MM.1S (cell line): Measurements from ENCODE around the gene ARHGAP30.

Source experiments
- DNase-seq: peaks from one replicate; pipeline ENCODE4 v3.0.0-alpha.2; 2015
- H2AFZ ChIP-seq: fragments of 300-600 bp; sonication (generic); 2 replicates; pipeline ENCODE4 v1.6.0; 2016; ENCODE audit warnings: antibody characterized with exemption, low read length
- H3F3A ChIP-seq: fragments of 300-600 bp; sonication (generic); 2 replicates; pipeline ENCODE4 v1.6.1; 2016; ENCODE audit warnings: mild to moderate bottlenecking, antibody characterized with exemption, low read length, moderate library complexity, mixed read lengths; ENCODE audit not compliant: insufficient read depth
- H3K27ac ChIP-seq: fragments of 300-600 bp; sonication (generic); 2 replicates; pipeline ENCODE4 v1.5.1; 2016; ENCODE audit warnings: mild to moderate bottlenecking, low read length
- H3K27me3 ChIP-seq: fragments of 300-600 bp; sonication (generic); replicated peaks from 2 replicates; pipeline ENCODE4 v1.6.0; 2016; ENCODE audit warnings: low read length; ENCODE audit not compliant: insufficient read depth
- H3K36me3 ChIP-seq: fragments of 300-600 bp; sonication (generic); replicated peaks from 2 replicates; pipeline ENCODE4 v1.6.1; 2016; ENCODE audit warnings: mild to moderate bottlenecking, low read length, mixed read lengths; ENCODE audit not compliant: insufficient read depth
- H3K4me1 ChIP-seq: fragments of 300-600 bp; sonication (generic); 2 replicates; pipeline ENCODE4 v1.6.1; 2016; ENCODE audit warnings: low read length, mixed read lengths
- H3K4me2 ChIP-seq: fragments of 300-600 bp; sonication (generic); 2 replicates; pipeline ENCODE4 v1.6.0; 2016; ENCODE audit warnings: low read depth, low read length
- H3K4me3 ChIP-seq: fragments of 300-600 bp; sonication (generic); 2 replicates; pipeline ENCODE4 v1.5.1; 2016; ENCODE audit warnings: low read length, mixed read lengths
- H3K79me2 ChIP-seq: fragments of 300-600 bp; sonication (generic); 2 replicates; pipeline ENCODE4 v1.6.1; 2016; ENCODE audit warnings: mixed run types, low read length, mixed read lengths
- H3K9ac ChIP-seq: fragments of 300-600 bp; sonication (generic); 2 replicates; pipeline ENCODE4 v1.6.1; 2016; ENCODE audit warnings: low read length, mixed read lengths
- H3K9me2 ChIP-seq: fragments of 300-600 bp; sonication (generic); replicated peaks from 2 replicates; pipeline ENCODE4 v1.6.1; 2016; ENCODE audit warnings: mild to moderate bottlenecking, low read length, mixed read lengths; ENCODE audit not compliant: insufficient read depth
- H3K9me3 ChIP-seq: fragments of 300-600 bp; sonication (generic); replicated peaks from 2 replicates; pipeline ENCODE4 v1.6.1; 2016; ENCODE audit warnings: mild to moderate bottlenecking, low read length, mixed read lengths; ENCODE audit not compliant: insufficient read depth
- H4K20me1 ChIP-seq: fragments of 300-600 bp; sonication (generic); 2 replicates; pipeline ENCODE4 v1.6.1; 2016; ENCODE audit warnings: mild to moderate bottlenecking, low read length, moderate library complexity, mixed read lengths; ENCODE audit not compliant: insufficient read depth
- EZH2 ChIP-seq: fragments of 300-600 bp; sonication (generic); optimal IDR thresholded peaks from 2 replicates; pipeline ENCODE3; 2017; ENCODE audit warnings: low read depth, mild to moderate bottlenecking, antibody characterized with exemption, low read length, mixed read lengths
- EZH2phosphoT487 ChIP-seq: fragments of 300-600 bp; sonication (generic); IDR thresholded peaks from 2 replicates; pipeline ENCODE4 v1.6.1; 2018; ENCODE audit warnings: antibody characterized with exemption, low read length
- TF ChIP-seq, protein P1 (sequence below): fragments of 300-600 bp; sonication (generic); IDR thresholded peaks from 2 replicates; pipeline ENCODE4 v1.5.1; 2016; ENCODE audit warnings: antibody characterized with exemption, low read length, mixed read lengths

Gene ARHGAP30

DNA sequence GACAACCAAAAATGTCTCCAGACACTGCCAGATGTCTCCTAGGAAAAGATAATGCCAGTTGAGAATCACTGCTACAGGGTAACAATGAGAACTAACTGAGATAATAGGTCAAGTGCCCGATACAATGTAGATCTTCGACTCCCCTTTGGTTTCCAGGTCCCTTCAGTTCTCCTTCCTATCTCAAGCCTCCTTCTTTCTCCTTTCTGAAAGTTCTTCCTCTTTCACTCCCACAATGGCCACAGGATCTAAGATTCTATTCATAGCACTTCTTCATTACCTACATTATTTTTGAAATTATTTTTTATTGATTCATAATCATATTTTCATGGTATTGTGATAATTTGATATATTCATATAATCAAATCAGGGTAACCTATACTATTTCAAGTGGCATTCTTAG lies 41.8 kb upstream of the ARHGAP30 start:
- DNase-seq, result no peak

DNA sequence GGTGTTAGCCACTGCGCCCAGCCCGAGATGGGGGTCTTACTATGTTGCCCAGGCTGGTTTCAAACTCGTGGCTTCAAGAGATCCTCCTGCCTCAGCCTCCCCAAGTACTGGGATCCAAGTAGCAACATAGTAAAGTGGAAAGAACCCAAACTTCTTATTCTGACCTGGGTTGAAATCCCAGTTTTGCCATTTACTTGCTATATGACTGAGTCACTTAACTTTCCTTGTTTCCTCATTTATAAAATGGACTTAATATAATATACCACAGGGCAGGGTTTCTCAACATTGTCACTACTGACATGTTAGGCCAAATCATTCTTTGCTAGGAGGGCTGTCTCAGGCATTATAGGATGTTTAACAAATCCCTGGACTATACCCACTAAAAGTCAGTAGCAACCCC lies 41.4 kb upstream of the ARHGAP30 start:
- peaks cover 10% of the 10 kb centered on the region; the same call in 1 of the 2 replicates for H4K20me1 ChIP-seq
- no peaks in the 10 kb centered on the region; the same call in 1 of the 2 replicates for H3F3A ChIP-seq
- H3K4me1 ChIP-seq, result peaks cover 15% of the 10 kb centered on the region; the same call in 1 of the 2 replicates
- H3K27ac ChIP-seq, result no peak overlapping the region
- H3K9me2 ChIP-seq, result no peaks in the 10 kb centered on the region
- TF ChIP-seq, protein P1, sequence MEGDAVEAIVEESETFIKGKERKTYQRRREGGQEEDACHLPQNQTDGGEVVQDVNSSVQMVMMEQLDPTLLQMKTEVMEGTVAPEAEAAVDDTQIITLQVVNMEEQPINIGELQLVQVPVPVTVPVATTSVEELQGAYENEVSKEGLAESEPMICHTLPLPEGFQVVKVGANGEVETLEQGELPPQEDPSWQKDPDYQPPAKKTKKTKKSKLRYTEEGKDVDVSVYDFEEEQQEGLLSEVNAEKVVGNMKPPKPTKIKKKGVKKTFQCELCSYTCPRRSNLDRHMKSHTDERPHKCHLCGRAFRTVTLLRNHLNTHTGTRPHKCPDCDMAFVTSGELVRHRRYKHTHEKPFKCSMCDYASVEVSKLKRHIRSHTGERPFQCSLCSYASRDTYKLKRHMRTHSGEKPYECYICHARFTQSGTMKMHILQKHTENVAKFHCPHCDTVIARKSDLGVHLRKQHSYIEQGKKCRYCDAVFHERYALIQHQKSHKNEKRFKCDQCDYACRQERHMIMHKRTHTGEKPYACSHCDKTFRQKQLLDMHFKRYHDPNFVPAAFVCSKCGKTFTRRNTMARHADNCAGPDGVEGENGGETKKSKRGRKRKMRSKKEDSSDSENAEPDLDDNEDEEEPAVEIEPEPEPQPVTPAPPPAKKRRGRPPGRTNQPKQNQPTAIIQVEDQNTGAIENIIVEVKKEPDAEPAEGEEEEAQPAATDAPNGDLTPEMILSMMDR, result no peak
- TF ChIP-seq EZH2 (no peak), EZH2phosphoT487 (no peak)
- peaks cover 95% of the 10 kb centered on the region for H3K79me2 ChIP-seq
- H3K36me3 ChIP-seq, result no peaks in the 10 kb centered on the region; the same call in 1 of the 2 replicates
- no peak overlapping the region for H3K9ac ChIP-seq
- no peak for DNase-seq
- H2AFZ ChIP-seq, result no peak overlapping the region
- H3K27me3 ChIP-seq, result no peaks in the 10 kb centered on the region
- H3K4me3 ChIP-seq, result no peak overlapping the region
- no peaks in the 10 kb centered on the region for H3K9me3 ChIP-seq
- H3K4me2 ChIP-seq, result no peak overlapping the region

More for the DNA sequence above, 41.8 kb upstream of the ARHGAP30 start:
- Histone ChIP-seq H3K9me2 (no peaks in the 10 kb centered on the region), H3K27me3 (no peaks in the 10 kb centered on the region), H3K79me2 (peaks cover 95% of the 10 kb centered on the region), H3K36me3 (no peaks in the 10 kb centered on the region; the same call in 1 of the 2 replicates), H3K4me1 (peaks cover 18% of the 10 kb centered on the region), H3K4me3 (no peak overlapping the region), H4K20me1 (peaks cover 10% of the 10 kb centered on the region; the same call in 1 of the 2 replicates), H3K9ac (no peak overlapping the region), H3F3A (no peaks in the 10 kb centered on the region; the same call in 1 of the 2 replicates), H3K4me2 (no peak overlapping the region), H2AFZ (no peak overlapping the region), H3K27ac (no peak overlapping the region), H3K9me3 (no peaks in the 10 kb centered on the region)
- TF ChIP-seq EZH2phosphoT487 (no peak), EZH2 (no peak)
- TF ChIP-seq, protein P1, result no peak

DNA sequence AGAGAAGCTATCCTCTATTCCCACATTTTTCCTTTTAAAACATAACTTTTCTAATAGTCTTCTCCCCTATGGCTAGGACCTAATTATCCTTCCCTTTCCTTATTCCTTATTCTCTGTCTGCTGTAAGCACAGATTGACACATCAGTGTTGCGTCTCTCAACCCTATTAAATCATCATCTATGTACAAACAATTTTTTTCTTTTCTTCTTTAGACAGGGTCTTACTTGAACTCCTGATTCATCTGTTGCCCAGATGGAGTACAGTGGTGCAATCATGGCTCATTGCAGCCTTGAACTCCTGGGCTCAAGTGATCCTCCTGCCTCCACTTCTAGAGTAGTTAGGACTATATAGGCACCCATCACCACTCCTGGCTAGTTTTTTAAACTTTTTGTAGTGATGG lies 36.7 kb upstream of the ARHGAP30 start:
- Histone ChIP-seq H3K79me2 (peaks cover 84% of the 10 kb centered on the region), H3K27me3 (no peaks in the 10 kb centered on the region), H4K20me1 (0 out of 2 replicates have a peak, but pooled peaks cover 2% of the 10 kb centered on the region), H3K9me3 (no peaks in the 10 kb centered on the region), H3F3A (no peaks in the 10 kb centered on the region; the same call in 1 of the 2 replicates), H3K9me2 (no peaks in the 10 kb centered on the region), H3K4me1 (no peaks in the 10 kb centered on the region), H3K36me3 (peaks cover 4% of the 10 kb centered on the region; the same call in 1 of the 2 replicates), H2AFZ (no peak overlapping the region), H3K4me3 (no peak overlapping the region), H3K27ac (no peak overlapping the region), H3K4me2 (no peak overlapping the region), H3K9ac (no peak overlapping the region)
- DNase-seq, result no peak
- TF ChIP-seq EZH2 (no peak), EZH2phosphoT487 (no peak)
- TF ChIP-seq, protein P1, result no peak
